ENCODE measurements around the gene TNN.

Gene TNN

GRCh38 chr1:175150596-175151319 is 83.1 kb downstream of the TNN start:
- DNase-seq = no peak

- peak; percentile 23 for DNase-seq
Observed at GRCh38 chr1:175152006-175152652, 84.5 kb downstream of the TNN start.

- DNase-seq = peak; percentile 35
Observed at GRCh38 chr1:175154629-175155472, 87.2 kb downstream of the TNN start.

DNA sequence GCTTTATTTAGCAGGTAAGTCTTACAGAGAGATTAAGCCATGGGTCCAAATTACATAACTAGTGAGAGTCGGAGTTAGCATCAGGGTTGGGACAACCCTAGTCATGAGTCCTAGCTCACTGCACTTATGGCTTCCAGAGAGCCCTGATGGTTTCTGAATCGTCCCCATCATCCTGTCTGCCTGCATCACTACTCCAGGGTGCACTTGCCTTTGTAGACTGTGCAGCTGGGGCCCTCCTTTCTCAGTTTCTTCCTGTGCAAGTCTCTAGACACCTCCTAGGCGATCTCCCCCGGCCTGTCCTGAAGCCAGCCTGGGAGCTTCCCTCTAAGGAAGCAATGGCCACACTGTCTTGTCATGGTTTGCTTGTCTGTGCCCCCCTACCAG is 87.8 kb downstream of the TNN start:
- no peak for DNase-seq

DNA sequence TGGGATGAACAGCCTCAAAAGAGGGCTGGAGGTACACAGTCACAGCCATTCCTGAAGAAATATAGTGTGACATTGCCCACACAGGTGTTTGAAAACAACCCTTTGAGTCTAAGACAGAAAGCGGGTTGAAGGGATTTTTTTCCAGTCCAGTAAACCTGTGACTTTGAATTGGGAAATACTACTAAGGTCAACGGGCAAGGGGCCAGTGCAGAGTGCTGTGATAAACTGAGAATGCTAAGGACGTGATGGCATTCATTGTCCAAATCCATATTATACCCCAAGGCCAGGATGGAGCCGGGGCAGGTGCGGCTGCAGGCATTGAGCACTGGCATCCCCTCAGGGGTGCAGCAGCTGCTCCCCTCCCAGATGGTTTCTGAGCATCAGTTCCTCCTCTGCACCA is 88.3 kb downstream of the TNN start:
- DNase-seq = no peak

DNA sequence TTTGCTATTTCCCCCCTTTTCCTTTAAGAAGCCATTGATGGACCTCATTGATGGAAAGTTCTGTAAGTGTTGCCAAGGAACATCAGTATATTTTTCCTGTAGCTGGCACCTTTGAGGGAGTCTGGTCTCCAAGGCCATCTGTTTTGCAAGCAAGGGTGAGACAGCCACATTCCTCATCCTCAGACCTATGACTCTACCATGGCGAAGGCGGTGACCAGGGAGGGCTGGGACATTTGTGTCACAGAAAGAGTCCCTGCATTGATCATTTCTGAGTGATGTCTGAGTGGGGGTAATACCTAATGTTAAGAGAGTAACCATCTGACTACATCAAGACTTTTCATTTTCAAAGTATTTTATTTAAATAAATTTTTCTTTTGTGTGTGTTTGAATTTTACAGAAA is 89.6 kb downstream of the TNN start:
- no peak for DNase-seq

- no peak for DNase-seq
Observed at GRCh38 chr1:175158170-175158591, 90.5 kb downstream of the TNN start.

- peak; percentile 14 for DNase-seq
Observed at GRCh38 chr1:175162955-175163354, 95.3 kb downstream of the TNN start.

DNA sequence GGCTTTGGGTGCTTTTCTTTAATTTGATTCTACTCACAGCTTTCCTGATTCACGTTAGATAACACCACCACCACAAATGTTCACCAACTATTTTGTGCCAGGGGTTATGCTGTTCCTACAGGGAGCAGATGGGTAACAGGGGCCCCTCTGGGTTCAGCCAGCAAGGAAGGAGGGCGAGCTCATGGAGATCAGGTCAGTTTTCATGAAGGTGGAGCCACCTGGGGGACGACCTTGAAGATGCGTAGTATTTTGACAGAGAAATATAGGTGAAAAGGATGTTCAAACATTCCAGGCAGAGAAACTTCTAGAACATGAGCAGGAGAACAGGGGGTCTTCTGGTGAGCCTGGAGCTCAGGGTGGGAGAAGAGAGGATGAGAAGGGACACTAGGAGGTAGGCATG is 96.1 kb downstream of the TNN start:
- no peak for DNase-seq

DNA sequence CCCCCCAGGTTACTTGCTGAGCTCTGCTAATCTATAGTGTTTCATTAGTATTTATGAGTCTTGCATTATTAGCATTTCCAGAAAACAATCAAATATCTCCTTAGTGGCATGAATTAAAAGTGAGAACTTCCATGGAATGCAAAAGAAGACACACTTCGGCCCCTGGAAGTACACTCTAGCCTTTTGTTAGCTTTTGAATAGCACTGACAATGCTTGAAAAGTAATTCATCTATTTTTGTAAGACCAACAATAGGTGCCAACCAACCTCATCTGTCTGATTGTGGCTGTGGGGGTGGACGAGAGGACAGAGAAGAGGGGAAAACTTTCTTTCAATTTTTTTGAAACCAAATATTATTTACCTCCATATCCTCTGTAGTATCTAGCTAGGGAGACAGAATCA is 97.1 kb downstream of the TNN start:
- no peak for DNase-seq

GRCh38 chr1:175166746-175167145 is 99.1 kb downstream of the TNN start:
- no peak for DNase-seq

DNA sequence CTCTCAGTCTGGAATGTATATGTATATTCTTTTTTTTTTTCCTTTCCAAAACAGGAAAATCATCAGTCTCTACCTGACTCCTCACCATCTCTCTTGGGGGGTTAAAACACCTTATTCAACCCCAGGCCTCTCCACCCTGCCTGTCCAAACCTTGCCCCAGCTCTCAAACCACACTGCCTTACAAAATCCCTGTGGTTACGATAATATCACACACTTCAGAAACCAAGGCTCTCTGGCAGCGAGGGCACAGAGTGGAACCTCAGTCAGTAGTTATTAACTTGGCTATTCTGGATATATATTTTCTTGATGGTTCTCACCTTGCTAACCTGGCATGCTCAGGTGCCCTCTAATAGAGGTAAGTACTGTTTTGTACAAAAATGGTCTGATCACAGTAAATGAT is 100.2 kb downstream of the TNN start:
- no peak for DNase-seq

DNA sequence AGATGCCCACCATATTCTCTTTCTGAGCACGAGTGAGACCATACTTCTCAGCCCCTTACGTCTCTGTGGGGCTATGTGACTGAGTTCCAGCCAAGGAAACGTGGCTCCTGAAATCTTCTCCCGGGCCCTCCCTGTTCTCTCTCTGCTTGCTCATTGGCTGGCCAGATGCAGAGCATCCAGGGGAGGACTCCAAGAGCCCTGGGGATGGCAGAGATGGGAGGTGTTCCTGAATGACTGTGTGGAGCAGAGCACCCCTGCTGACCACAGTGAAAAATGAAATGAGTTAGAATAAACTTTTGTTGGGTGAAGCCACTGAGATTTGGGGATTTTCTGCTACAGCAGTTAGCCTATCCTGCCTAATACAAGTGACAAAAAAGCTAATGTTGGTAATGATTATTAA is 101.1 kb downstream of the TNN start:
- DNase-seq = no peak

DNA sequence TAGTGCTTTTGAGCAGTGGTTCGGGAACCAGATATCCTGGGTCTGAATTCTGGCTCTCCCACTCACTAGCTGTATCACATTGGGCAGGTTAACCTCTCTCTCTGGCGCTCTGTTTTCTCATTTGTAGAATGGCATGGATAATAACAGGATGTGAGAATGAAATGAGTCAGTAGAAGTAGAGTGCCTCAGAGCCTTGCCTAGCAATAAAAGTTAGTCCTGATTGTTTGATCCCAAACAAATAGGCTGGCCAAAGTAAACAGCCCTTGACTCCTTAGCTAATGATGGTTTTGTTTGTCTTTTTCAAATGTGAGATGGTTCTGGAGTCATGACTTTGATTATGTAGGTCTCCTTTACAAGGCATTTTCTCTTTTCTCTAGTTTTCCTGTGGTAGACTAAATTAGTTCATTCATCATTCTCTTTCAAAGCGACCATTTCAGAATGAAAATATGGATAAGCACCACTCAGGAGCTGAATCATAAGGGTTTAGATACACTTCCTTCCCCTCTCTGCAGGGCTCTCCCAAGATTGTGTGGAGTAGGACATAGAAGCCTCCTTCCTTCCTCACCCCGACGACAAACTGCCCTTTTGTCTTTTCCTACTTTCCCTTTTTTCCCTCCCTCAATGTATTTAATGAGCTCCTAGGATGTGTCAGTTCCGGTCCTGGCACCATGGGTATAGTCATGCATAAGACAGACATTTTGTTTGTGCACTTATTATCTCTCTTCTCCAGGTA is 101.8 kb downstream of the TNN start:
- no peak for DNase-seq

GRCh38 chr1:175171036-175171913 is 103.6 kb downstream of the TNN start:
- no peak for DNase-seq

- DNase-seq = no peak
Observed at GRCh38 chr1:175172503-175172902, 104.9 kb downstream of the TNN start.

DNA sequence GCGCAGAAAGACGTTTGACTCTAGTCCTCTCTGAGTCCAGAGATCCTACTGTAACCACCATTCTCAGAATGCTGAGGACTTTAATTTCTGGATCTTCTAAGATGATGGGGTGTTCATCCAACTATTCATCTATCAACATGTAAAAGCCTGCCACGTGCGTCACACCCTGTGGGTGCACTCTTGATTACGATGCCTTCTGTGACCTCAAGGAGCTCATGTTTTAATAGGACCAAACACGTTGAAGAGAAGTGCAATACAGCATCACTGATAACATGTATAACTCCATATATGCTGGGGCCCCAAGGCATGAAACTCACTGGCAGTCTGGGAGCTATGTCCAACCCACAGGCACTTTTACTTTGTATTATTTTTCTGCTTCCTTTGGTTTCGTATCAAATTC is 105.9 kb downstream of the TNN start:
- no peak for DNase-seq

DNA sequence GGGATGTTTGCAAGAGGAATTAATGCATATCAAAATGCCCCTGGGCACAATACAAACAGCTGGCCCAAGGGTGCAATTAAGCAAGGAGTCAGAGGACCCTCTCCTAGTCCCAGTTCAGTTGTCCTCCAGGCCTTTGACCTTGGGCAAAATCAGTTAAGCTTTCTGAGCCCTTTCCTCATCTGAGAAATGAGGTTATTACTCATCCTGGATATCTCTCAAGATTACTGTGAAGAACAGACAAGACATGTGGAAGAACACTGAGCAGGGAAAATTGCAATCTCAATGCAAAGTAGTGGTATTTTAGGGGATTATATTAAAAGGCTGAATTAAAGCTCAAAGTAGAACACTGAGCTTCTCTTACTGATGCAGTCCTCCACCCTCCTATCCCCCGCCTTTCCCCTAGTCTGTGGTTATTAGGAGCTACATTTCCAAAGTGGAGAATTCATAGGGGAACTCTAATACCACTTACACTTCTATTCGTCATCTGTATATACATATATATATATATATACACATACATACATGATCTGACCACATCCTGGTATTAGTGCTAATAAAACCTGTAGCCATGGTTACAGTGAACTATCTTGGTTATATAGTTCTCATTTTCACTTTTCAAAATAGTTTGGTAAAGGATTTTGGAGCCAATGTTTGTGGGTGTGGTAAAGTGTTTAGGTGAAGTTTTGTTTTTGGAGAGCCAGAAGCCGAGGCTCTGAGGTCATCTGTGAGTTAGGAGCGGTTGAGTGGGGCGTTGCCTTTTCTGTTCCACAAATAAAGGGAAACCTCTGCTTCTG is 106.9 kb downstream of the TNN start:
- no peak for DNase-seq

- DNase-seq = no peak
Observed at GRCh38 chr1:175176246-175176645, 108.6 kb downstream of the TNN start.

- no peak for DNase-seq
Observed at GRCh38 chr1:175178056-175178455, 110.4 kb downstream of the TNN start.

DNA sequence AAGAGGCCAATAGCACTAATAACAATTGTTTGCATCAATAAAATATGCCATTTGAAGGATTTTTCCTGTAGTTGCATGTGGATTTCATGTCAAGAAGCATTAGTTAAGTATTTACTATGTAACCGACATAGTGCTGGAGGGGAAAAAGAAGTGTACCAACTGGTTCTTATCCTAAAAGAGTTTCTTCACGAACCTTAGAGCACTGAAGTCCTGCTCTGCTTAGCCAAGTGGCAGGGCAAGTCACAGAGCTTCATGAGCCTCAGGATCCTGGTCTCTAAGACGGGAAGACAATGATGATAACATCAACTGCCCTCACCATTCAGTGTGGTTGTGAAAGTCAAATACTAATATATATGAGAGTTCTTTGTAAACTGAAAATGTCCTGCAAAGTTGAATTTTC is 110.8 kb downstream of the TNN start:
- no peak for DNase-seq

All from fibroblast of upper back skin (primary cell).